Activated CD4-positive, CD25-positive, alpha-beta regulatory T cell treated with anti-CD3 and anti-CD28 coated beads, Interleukin-2, amount 50 U/mL, for 16 hours (primary cell): ENCODE data around the gene MARCHF10.

ENCODE experiments used
- DNase-seq: peaks from one replicate; pipeline ENCODE4 v3.0.0-alpha.2; 2020; ENCODE audit warnings: low read depth, low spot score

Gene MARCHF10

GRCh38 chr17:62751060-62751691 is 56.9 kb downstream of the MARCHF10 start:
- no peak for DNase-seq

- no peak for DNase-seq
Observed at GRCh38 chr17:62750631-62751051, 57.5 kb downstream of the MARCHF10 start.

- DNase-seq, result no peak
Observed at GRCh38 chr17:62749926-62750325, 58.2 kb downstream of the MARCHF10 start.

GRCh38 chr17:62746941-62747340 is 61.2 kb downstream of the MARCHF10 start:
- no peak for DNase-seq

- no peak for DNase-seq
Observed at GRCh38 chr17:62745806-62746205, 62.3 kb downstream of the MARCHF10 start.

GRCh38 chr17:62744259-62744658 is 63.9 kb downstream of the MARCHF10 start:
- no peak for DNase-seq

GRCh38 chr17:62741290-62741689 is 66.8 kb downstream of the MARCHF10 start:
- DNase-seq, result no peak

GRCh38 chr17:62739645-62740388 is 68.3 kb downstream of the MARCHF10 start:
- no peak for DNase-seq

- no peak for DNase-seq
Observed at GRCh38 chr17:62738281-62738680, 69.8 kb downstream of the MARCHF10 start.

GRCh38 chr17:62737513-62737912 is 70.6 kb downstream of the MARCHF10 start:
- DNase-seq, result no peak

- DNase-seq, result no peak
Observed at GRCh38 chr17:62735044-62735651, 73.0 kb downstream of the MARCHF10 start.

- no peak for DNase-seq
Observed at GRCh38 chr17:62732125-62732524, 76.0 kb downstream of the MARCHF10 start.

- DNase-seq, result no peak
Observed at GRCh38 chr17:62727916-62728672, 80.0 kb downstream of the MARCHF10 start.

- no peak for DNase-seq
Observed at GRCh38 chr17:62725791-62726249, 82.3 kb downstream of the MARCHF10 start.

- peak; percentile 51 for DNase-seq
Observed at GRCh38 chr17:62724398-62725146, 83.5 kb downstream of the MARCHF10 start.

GRCh38 chr17:62723842-62724241 is 84.3 kb downstream of the MARCHF10 start:
- DNase-seq, result no peak

GRCh38 chr17:62722625-62723024 is 85.5 kb downstream of the MARCHF10 start:
- no peak for DNase-seq

- no peak for DNase-seq
Observed at GRCh38 chr17:62720126-62720850, 87.8 kb downstream of the MARCHF10 start.

- DNase-seq, result no peak
Observed at GRCh38 chr17:62719586-62719985, 88.5 kb downstream of the MARCHF10 start.

- DNase-seq, result no peak
Observed at GRCh38 chr17:62718429-62718828, 89.7 kb downstream of the MARCHF10 start.

- no peak for DNase-seq
Observed at GRCh38 chr17:62717889-62718288, 90.2 kb downstream of the MARCHF10 start.
